Adrenal gland (tissue), 12 donors: ENCODE data around the gene COL1A1. TPM values are rescaled to one million over a fixed set of nuclear protein-coding genes. Genes with fewer than 3 reads are reported as not detected.

Source experiments
- DNase-seq, 7 donors: peaks; one replicate each; pipeline ENCODE4 v3.0.0-alpha.2; 2019 to 2020
- H3K27ac ChIP-seq, 5 donors: fragments of 200-600 bp; sonication (generic) in 4 of 5; 1 replicate in 3 of 5; 2 replicates in 2 of 5; pipeline versions ENCODE4 v1.5.1 to v1.8.0; 2016 to 2020; ENCODE audit warnings: mild to moderate bottlenecking in 1 of 5
- H3K27me3 ChIP-seq: fragments of 200-600 bp; 2 replicates; pipeline ENCODE4 v1.8.0; 2021
- H3K36me3 ChIP-seq, 2 donors: fragments of 200-600 bp; replicated peaks in 1 of 2; 1 replicate in 1 of 2; 2 replicates in 1 of 2; pipeline versions ENCODE4 v1.5.1 to v1.8.0; 2018 to 2022
- H3K4me1 ChIP-seq, 2 donors: fragments of 200-600 bp; replicated peaks in 1 of 2; 1 replicate in 1 of 2; 2 replicates in 1 of 2; pipeline versions ENCODE4 v1.5.1 to v1.8.0; 2018 to 2021
- H3K4me3 ChIP-seq, 4 donors: fragments of 200-600 bp; sonication (generic) in 3 of 4; one replicate each; pipeline ENCODE4 v1.5.1; 2016 to 2018
- H3K9me3 ChIP-seq, 3 donors: fragments of 200-600 bp; sonication (generic) in 1 of 3; replicated peaks in 1 of 3; 1 replicate in 2 of 3; 2 replicates in 1 of 3; pipeline versions ENCODE4 v1.5.1 to v1.8.0; 2016 to 2021
- POLR2A ChIP-seq, 2 donors: fragments of 450-650 bp; IDR thresholded peaks; one replicate each; pipeline ENCODE4 v1.6.1; 2017; ENCODE audit warnings: antibody characterized with exemption in 2 of 2, mild to moderate bottlenecking in 2 of 2, moderate library complexity in 1 of 2
- WGBS, 4 donors: extraction: QIAGEN DNeasy Blood & Tissue Kit in 2 of 4; methylation state at CpG; one replicate each; pipeline versions ENCODE4 v1.1.5 to v1.1.7; 2013 to 2017; 5-methylcytosine and 5-hydroxymethylcytosine counted together
- intact Hi-C, 2 donors: fragments of 100-400 bp; cut with DNase I; formaldehyde crosslinking; loops; one replicate each; pipeline versions ENCODE4 v1.14.1 to v1.15.0; 2022 to 2023
- polyA plus RNA-seq, 3 donors: library from polyadenylated mRNA; stranded (reverse); fragments of 200-250 nt in 2 of 3; fragments of 350-450 nt in 1 of 3; fragmentation: Illumina TruSeq in 1 of 3; extraction: RNeasy Lipid Tissue Mini Kit (QIAGEN cat#74804) in 1 of 3; gene quantifications; one replicate each; pipeline ENCODE4 v1.2.3, GENCODE V29; 2013 to 2014
- total RNA-seq, 9 donors: library from RNA; depleted of rRNA in 4 of 9; stranded (reverse); fragments of >200 nt in 4 of 9; fragments of 120-200 nt in 1 of 9; fragmentation: NEBNext Ultra II Directional in 1 of 9; extraction: Animal tissue kit (Norgen Biotek cat#: 25700) in 1 of 9; gene quantifications; one replicate each; pipeline versions ENCODE4 v1.1.0 to v1.2.4, GENCODE V29; 2013 to 2023
- TF ChIP-seq, protein P1 (sequence below), 6 experiments: fragments of 450-650 bp in 4 of 6; fragments of 200-600 bp in 2 of 6; sonication (generic) in 1 of 6; IDR thresholded peaks; 1 replicate in 5 of 6; 2 replicates in 1 of 6; pipeline versions ENCODE4 v1.5.1 to v1.8.0; 2016 to 2021; ENCODE audit warnings: antibody characterized with exemption in 6 of 6, mild to moderate bottlenecking in 2 of 6, moderate library complexity in 1 of 6
- donor health status: healthy with polysubstance abuse.
- donor health status: Bipolar disorder and iron deficiency.
- donor health status: DM: yes; HTN: yes; CAD: no.
- donor health status: DM: no; HTN: no; CAD: no.
- donor health status: DM: no; HTN: no; CAD: no.
- donor health status: DM: yes; HTN: yes; CAD: no.

COL1A1 gene
- total and polyA plus RNA-seq, 12 donors, result 39.6 to 263 (median 87.2) TPM

DNA sequence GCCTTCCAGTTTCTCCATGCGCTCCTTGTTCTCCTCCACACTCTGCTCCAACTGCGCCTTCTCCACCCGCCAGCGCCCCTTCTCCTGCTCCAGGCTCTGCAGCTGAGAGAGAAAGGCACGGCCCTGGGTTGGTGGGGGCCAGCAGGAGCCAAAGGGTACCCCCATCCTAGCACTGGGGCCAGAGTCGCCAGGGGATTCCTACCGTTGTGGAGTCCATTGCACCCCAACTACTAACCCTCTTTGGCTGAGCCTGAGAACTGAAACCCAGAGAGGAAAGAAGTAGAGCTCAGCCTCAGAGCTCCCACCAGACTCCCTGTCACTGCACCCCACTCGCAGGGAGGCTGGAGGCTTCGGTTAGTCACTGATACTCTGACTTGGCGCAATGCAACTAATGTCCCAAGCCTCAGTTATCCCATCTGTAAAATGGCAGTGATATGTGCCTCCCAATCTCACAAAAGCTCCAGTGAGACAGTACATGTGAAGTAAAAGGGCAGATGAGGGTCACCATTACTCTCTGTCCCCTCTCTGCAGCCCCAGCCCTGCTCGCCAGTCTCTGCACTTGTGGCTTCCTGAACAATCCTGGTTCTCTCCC is 65.2 kb downstream of the COL1A1 start:
- no peaks in the 10 kb centered on the region for H3K9me3 ChIP-seq
- TF ChIP-seq POLR2A (IDR thresholded peaks at IDR 0.05), result no peak
- TF ChIP-seq, protein P1, sequence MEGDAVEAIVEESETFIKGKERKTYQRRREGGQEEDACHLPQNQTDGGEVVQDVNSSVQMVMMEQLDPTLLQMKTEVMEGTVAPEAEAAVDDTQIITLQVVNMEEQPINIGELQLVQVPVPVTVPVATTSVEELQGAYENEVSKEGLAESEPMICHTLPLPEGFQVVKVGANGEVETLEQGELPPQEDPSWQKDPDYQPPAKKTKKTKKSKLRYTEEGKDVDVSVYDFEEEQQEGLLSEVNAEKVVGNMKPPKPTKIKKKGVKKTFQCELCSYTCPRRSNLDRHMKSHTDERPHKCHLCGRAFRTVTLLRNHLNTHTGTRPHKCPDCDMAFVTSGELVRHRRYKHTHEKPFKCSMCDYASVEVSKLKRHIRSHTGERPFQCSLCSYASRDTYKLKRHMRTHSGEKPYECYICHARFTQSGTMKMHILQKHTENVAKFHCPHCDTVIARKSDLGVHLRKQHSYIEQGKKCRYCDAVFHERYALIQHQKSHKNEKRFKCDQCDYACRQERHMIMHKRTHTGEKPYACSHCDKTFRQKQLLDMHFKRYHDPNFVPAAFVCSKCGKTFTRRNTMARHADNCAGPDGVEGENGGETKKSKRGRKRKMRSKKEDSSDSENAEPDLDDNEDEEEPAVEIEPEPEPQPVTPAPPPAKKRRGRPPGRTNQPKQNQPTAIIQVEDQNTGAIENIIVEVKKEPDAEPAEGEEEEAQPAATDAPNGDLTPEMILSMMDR (IDR thresholded peaks at IDR 0.05), result no peak
- DNase-seq, result no peak
- 94 to 97% (median 95%) methylated on average over 9 to 11 of the region's 11 CpGs for WGBS, 4 donors
- H3K27me3 ChIP-seq, result no peaks in the 10 kb centered on the region
- no peak overlapping the region for H3K27ac ChIP-seq
- H3K4me1 ChIP-seq, result peaks cover 15 to 28% of the 10 kb centered on the region in 2 donors
- peaks cover 0 to 72% of the 10 kb centered on the region in 2 donors for H3K36me3 ChIP-seq
- intact Hi-C loops, result no loop called here
- no peak overlapping the region for H3K4me3 ChIP-seq

DNA sequence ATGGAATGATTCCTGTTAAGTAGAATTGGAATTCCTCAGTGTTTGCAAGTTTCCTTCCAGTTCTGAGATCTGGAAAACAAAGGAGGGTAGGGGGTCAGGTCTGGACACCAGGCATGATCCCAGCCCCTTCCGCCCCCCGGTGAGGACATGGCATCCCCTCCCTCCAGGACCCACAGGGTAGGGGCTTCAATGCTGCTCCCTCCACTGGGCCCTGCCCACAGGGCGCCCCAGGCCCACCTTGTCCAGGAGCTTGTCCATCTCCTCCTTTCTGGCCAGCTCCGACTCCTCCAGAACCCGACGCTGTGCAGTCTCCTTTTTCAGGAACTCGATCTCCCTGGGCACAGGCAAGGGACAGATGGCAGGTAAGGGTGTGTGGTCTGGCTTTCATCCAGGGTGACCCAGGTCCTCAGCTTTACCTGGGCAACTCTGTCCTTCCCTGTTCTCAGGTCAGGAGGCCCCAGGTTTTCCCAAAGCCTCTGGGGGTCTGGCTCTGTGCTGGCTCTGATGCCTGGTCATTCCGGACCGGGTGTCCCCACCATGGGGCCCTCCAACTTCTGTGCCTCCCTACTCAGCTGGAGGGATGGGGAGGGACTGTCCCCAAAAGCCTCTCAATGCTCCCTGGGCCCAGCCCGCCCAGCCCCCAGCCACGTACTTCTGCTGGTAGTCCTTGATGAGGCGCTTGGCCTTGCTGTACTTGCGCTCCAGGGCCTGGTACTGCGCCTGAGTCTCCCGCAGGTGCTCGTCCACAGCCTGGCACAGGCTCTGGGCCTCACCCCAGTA is 65.9 kb downstream of the COL1A1 start:
- Histone ChIP-seq H3K27me3 (no peaks in the 10 kb centered on the region), H3K27ac (no peak overlapping the region), H3K4me1 (peaks cover 15 to 22% of the 10 kb centered on the region in 2 donors), H3K9me3 (no peaks in the 10 kb centered on the region), H3K4me3 (no peak overlapping the region), H3K36me3 (peaks cover 0 to 65% of the 10 kb centered on the region in 2 donors)
- peak in 1 of 7 donors; percentile 20 for DNase-seq
- intact Hi-C loops, result no loop called here
- no peak for TF ChIP-seq POLR2A (IDR thresholded peaks at IDR 0.05)
- TF ChIP-seq, protein P1 (IDR thresholded peaks at IDR 0.05), result no peak
- WGBS, 4 donors, result 71 to 90% (median 86%) methylated on average over 10 to 16 of the region's 16 CpGs

GRCh38 chr17:50134206-50135110 is 67.0 kb downstream of the COL1A1 start:
- peak overlapping the region in 3 of 5 donors; percentile 12 to 82 (median 78) for H3K27ac ChIP-seq
- intact Hi-C loops, result no loop called here
- H3K4me1 ChIP-seq, result peaks cover 20 to 21% of the 10 kb centered on the region in 2 donors
- 56 to 68% (median 65%) methylated on average over 9 to 16 of the region's 16 CpGs for WGBS, 4 donors
- H3K9me3 ChIP-seq, result no peaks in the 10 kb centered on the region
- no peaks in the 10 kb centered on the region for H3K27me3 ChIP-seq
- peak in 3 of 7 donors; percentile 41 to 51 (median 47) for DNase-seq
- peaks cover 0 to 55% of the 10 kb centered on the region in 2 donors for H3K36me3 ChIP-seq
- H3K4me3 ChIP-seq, result no peak overlapping the region
- no peak for TF ChIP-seq POLR2A (IDR thresholded peaks at IDR 0.05)
- TF ChIP-seq, protein P1 (IDR thresholded peaks at IDR 0.05), result no peak

DNA sequence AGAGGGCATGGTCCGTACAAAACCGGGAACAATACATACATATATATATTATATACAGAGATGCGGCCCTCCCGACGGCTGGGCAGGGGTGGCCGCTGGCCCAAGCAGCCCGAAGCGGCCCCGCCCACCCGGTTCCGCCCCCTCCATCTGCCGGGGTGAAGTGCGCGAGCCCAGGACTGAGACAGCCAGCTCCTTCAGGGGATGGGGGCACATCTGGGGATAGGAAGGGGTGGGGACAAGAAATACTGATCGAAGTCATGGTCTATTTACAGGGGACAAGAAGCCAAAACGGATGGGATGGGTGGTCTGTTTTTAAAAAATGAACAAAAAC is 67.7 kb downstream of the COL1A1 start:
- intact Hi-C loops, result no loop called here
- Histone ChIP-seq H3K4me1 (peaks cover 21 to 24% of the 10 kb centered on the region in 2 donors), H3K36me3 (peaks cover 0 to 48% of the 10 kb centered on the region in 2 donors), H3K27ac (peak overlapping the region in 4 of 5 donors; percentile 65 to 82 (median 72)), H3K4me3 (no peak overlapping the region), H3K9me3 (no peaks in the 10 kb centered on the region), H3K27me3 (no peaks in the 10 kb centered on the region)
- DNase-seq, result peak in 5 of 7 donors; percentile 14 to 41 (median 37)
- TF ChIP-seq, protein P1 (IDR thresholded peaks at IDR 0.05), result no peak
- TF ChIP-seq POLR2A (IDR thresholded peaks at IDR 0.05), result no peak
- WGBS, 4 donors, result 35 to 76% (median 41%) methylated on average over 2 to 16 of the region's 16 CpGs
